Bronchial smooth muscle cell (primary cell): ENCODE results near the gene ZNF540. TPM values are rescaled to one million over a fixed set of nuclear protein-coding genes. Genes with fewer than 3 reads are reported as not detected.

Source experiments
- total RNA-seq: library from RNA; depleted of rRNA; stranded (reverse); fragments of >200 nt; gene quantifications from 2 replicates; pipeline ENCODE4 v1.2.1, GENCODE V29; 2014

The ZNF540 gene
- total RNA-seq = 0.95 and 1.0 TPM in 2 replicates

GRCh38 chr19:37594304-37594981 lies at the start of gene ZNF540, which contains the start of gene ZNF571:
Gene ZNF540, plus strand, starts transcription at chr19:37594876. Its CDS starts 3,572 bp downstream, at chr19:37598448.
Gene ZNF571, minus strand, starts transcription at chr19:37594792. Its CDS starts 8,116 bp downstream, at chr19:37586676.

GRCh38 chr19:37655301-37655688 lies 60.6 kb downstream of the ZNF540 start, which contains the start of gene ZFP30:
Gene ZFP30, minus strand, starts transcription at chr19:37655465. Its CDS starts 7,643 bp downstream, at chr19:37647822.

Other genes with a start within 250 kb of the ZNF540 start
- gene ZNF527, start 223.8 kb upstream of the ZNF540 start, total RNA-seq = 4.4 and 5.4 TPM in 2 replicates
- gene ZNF569, start 127.4 kb upstream of the ZNF540 start, total RNA-seq = 5.0 and 5.8 TPM in 2 replicates
- 8.7 and 9.9 TPM in 2 replicates for gene ZNF570, start 125.5 kb upstream of the ZNF540 start, total RNA-seq
- gene ZNF793, start 87.9 kb upstream of the ZNF540 start, total RNA-seq = 1.3 and 2.7 TPM in 2 replicates
- gene ZNF571, start 84 bp upstream of the ZNF540 start, total RNA-seq = 3.3 and 5.3 TPM in 2 replicates
- 10.9 and 18.3 TPM in 2 replicates for gene ZFP30, start 60.6 kb downstream of the ZNF540 start, total RNA-seq
- gene ZNF607, start 124.9 kb downstream of the ZNF540 start, total RNA-seq = 5.2 and 7.5 TPM in 2 replicates
- gene ZNF573, start 184.7 kb downstream of the ZNF540 start, total RNA-seq = 4.8 and 9.9 TPM in 2 replicates